Measurements from ENCODE around the gene AP2B1.
A peak's percentile ranks its signal among the peaks of the same experiment; 100 is the strongest.

Gene AP2B1

DNA sequence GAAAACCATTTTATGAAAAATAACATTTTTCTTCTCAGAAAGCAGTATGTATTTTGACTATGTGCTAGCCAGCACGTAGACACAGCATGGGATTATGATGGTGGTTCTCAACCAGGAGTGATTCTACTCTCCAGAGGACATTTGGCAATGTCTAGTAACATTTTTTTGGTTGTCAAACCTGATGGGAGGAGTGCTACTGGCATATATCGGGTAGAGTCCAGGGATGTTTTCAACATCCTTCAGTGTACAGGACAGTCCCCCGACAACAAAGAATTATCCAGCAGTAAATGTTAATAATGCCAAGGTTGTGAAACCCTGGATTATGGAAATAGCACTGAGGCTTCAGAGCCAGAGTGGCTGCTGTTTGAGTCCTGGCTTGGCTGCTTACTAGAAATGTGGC is 27.7 kb downstream of the AP2B1 start:
- H3K9ac ChIP-seq = no peak overlapping the region
- TF ChIP-seq, protein P1, sequence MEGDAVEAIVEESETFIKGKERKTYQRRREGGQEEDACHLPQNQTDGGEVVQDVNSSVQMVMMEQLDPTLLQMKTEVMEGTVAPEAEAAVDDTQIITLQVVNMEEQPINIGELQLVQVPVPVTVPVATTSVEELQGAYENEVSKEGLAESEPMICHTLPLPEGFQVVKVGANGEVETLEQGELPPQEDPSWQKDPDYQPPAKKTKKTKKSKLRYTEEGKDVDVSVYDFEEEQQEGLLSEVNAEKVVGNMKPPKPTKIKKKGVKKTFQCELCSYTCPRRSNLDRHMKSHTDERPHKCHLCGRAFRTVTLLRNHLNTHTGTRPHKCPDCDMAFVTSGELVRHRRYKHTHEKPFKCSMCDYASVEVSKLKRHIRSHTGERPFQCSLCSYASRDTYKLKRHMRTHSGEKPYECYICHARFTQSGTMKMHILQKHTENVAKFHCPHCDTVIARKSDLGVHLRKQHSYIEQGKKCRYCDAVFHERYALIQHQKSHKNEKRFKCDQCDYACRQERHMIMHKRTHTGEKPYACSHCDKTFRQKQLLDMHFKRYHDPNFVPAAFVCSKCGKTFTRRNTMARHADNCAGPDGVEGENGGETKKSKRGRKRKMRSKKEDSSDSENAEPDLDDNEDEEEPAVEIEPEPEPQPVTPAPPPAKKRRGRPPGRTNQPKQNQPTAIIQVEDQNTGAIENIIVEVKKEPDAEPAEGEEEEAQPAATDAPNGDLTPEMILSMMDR (IDR thresholded peaks at IDR 0.05) = no peak
- H3K36me3 ChIP-seq (ENCODE audit: control insufficient read depth, insufficient read depth, low read length) = no peaks in the 10 kb centered on the region
- no peak overlapping the region for H3K4me3 ChIP-seq (ENCODE audit: low read depth, low read length)
- no peak overlapping the region for H3K27ac ChIP-seq
- H3K27me3 ChIP-seq (ENCODE audit: control insufficient read depth, insufficient read depth, low read length) = no peaks in the 10 kb centered on the region
- H3K4me2 ChIP-seq (ENCODE audit: low read length) = no peak overlapping the region
- H3K79me2 ChIP-seq = peaks cover 18% of the 10 kb centered on the region
- no peaks in the 10 kb centered on the region for H3K9me3 ChIP-seq (ENCODE audit: control insufficient read depth, low read length)
- peaks cover 20% of the 10 kb centered on the region for H3K4me1 ChIP-seq
- H2AFZ ChIP-seq = no peak overlapping the region

- Histone ChIP-seq H3K79me2 (peaks cover 18% of the 10 kb centered on the region), H3K4me1 (peaks cover 24% of the 10 kb centered on the region), H3K36me3 (ENCODE audit: control insufficient read depth, insufficient read depth, low read length) (no peaks in the 10 kb centered on the region), H2AFZ (no peak overlapping the region), H3K27ac (no peak overlapping the region), H3K4me3 (ENCODE audit: low read depth, low read length) (no peak overlapping the region), H3K9me3 (ENCODE audit: control insufficient read depth, low read length) (no peaks in the 10 kb centered on the region), H3K9ac (no peak overlapping the region), H3K4me2 (ENCODE audit: low read length) (no peak overlapping the region), H3K27me3 (ENCODE audit: control insufficient read depth, insufficient read depth, low read length) (no peaks in the 10 kb centered on the region)
- TF ChIP-seq, protein P1 (IDR thresholded peaks at IDR 0.05) = no peak
Measured at GRCh38 chr17:35616536-35616935, 29.4 kb downstream of the AP2B1 start.

GRCh38 chr17:35617505-35617904 is 30.4 kb downstream of the AP2B1 start:
- Histone ChIP-seq H3K36me3 (ENCODE audit: control insufficient read depth, insufficient read depth, low read length) (no peaks in the 10 kb centered on the region), H3K27ac (no peak overlapping the region), H3K27me3 (ENCODE audit: control insufficient read depth, insufficient read depth, low read length) (no peaks in the 10 kb centered on the region), H3K9ac (no peak overlapping the region), H2AFZ (no peak overlapping the region), H3K79me2 (peaks cover 13% of the 10 kb centered on the region), H3K4me1 (peaks cover 29% of the 10 kb centered on the region), H3K9me3 (ENCODE audit: control insufficient read depth, low read length) (no peaks in the 10 kb centered on the region), H3K4me3 (ENCODE audit: low read depth, low read length) (no peak overlapping the region), H3K4me2 (ENCODE audit: low read length) (no peak overlapping the region)
- TF ChIP-seq, protein P1 (IDR thresholded peaks at IDR 0.05) = no peak

- H3K36me3 ChIP-seq (ENCODE audit: control insufficient read depth, insufficient read depth, low read length) = no peaks in the 10 kb centered on the region
- no peaks in the 10 kb centered on the region for H3K9me3 ChIP-seq (ENCODE audit: control insufficient read depth, low read length)
- no peak overlapping the region for H2AFZ ChIP-seq
- peak overlapping the region; percentile 29 for H3K4me2 ChIP-seq (ENCODE audit: low read length)
- H3K27ac ChIP-seq = peak overlapping the region; percentile 3
- no peaks in the 10 kb centered on the region for H3K27me3 ChIP-seq (ENCODE audit: control insufficient read depth, insufficient read depth, low read length)
- TF ChIP-seq, protein P1 (IDR thresholded peaks at IDR 0.05) = no peak
- H3K4me1 ChIP-seq = peaks cover 24% of the 10 kb centered on the region
- no peak overlapping the region for H3K9ac ChIP-seq
- peaks cover 4% of the 10 kb centered on the region for H3K79me2 ChIP-seq
- no peak overlapping the region for H3K4me3 ChIP-seq (ENCODE audit: low read depth, low read length)
Measured at GRCh38 chr17:35618628-35619027, 31.5 kb downstream of the AP2B1 start.

- H3K9ac ChIP-seq = no peak overlapping the region
- peak overlapping the region; percentile 20 for H3K4me2 ChIP-seq (ENCODE audit: low read length)
- no peaks in the 10 kb centered on the region for H3K27me3 ChIP-seq (ENCODE audit: control insufficient read depth, insufficient read depth, low read length)
- no peaks in the 10 kb centered on the region for H3K79me2 ChIP-seq
- no peaks in the 10 kb centered on the region for H3K36me3 ChIP-seq (ENCODE audit: control insufficient read depth, insufficient read depth, low read length)
- no peaks in the 10 kb centered on the region for H3K9me3 ChIP-seq (ENCODE audit: control insufficient read depth, low read length)
- peak overlapping the region; percentile 53 for H3K27ac ChIP-seq
- peaks cover 37% of the 10 kb centered on the region for H3K4me1 ChIP-seq
- no peak overlapping the region for H2AFZ ChIP-seq
- TF ChIP-seq, protein P1 (IDR thresholded peaks at IDR 0.05) = no peak
- no peak overlapping the region for H3K4me3 ChIP-seq (ENCODE audit: low read depth, low read length)
Measured at GRCh38 chr17:35621768-35622167, 34.6 kb downstream of the AP2B1 start.

Measured in parathyroid adenoma (tissue), 2 donors.